Sigmoid colon (tissue), 4 donors: ENCODE data around the gene USHBP1.

Source experiments
- CTCF ChIP-seq, 4 experiments: fragments of 450-650 bp in 3 of 4; fragments of 200-600 bp in 1 of 4; IDR thresholded peaks; one replicate each; pipeline ENCODE4 v1.5.1; 2016 to 2019; ENCODE audit warnings: antibody characterized with exemption in 4 of 4, mild to moderate bottlenecking in 3 of 4, moderate library complexity in 2 of 4
- EP300 ChIP-seq, 4 donors: sonication (generic); formaldehyde crosslinking; IDR thresholded peaks; one replicate each; pipeline ENCODE4 v1.6.1; 2017; ENCODE audit warnings: antibody characterized with exemption in 4 of 4
- POLR2A ChIP-seq, 2 donors: fragments of 450-650 bp; IDR thresholded peaks; one replicate each; pipeline ENCODE4 v1.6.1; 2016; ENCODE audit warnings: antibody characterized with exemption in 2 of 2, mild to moderate bottlenecking in 2 of 2, moderate library complexity in 2 of 2
- POLR2AphosphoS5 ChIP-seq, 4 donors: sonication (generic); formaldehyde crosslinking; IDR thresholded peaks; one replicate each; pipeline ENCODE4 v1.6.1; 2017; ENCODE audit warnings: antibody characterized with exemption in 4 of 4

- TF ChIP-seq CTCF (IDR thresholded peaks at IDR 0.05): no peak
- no peak for TF ChIP-seq EP300 (IDR thresholded peaks at IDR 0.05)
- no peak for TF ChIP-seq POLR2A (IDR thresholded peaks at IDR 0.05)
- TF ChIP-seq POLR2AphosphoS5 (IDR thresholded peaks at IDR 0.05): no peak
These were observed 26.5 kb downstream of the USHBP1 start for GRCh38 chr19:17237747-17238706.
